ENCODE results near the gene APH1B. TPM values are rescaled to one million over a fixed set of nuclear protein-coding genes. Genes with fewer than 3 reads are reported as not detected.

The APH1B gene
- total RNA-seq, 4 donors from 2014 or later, result 8.1 to 18.7 (median 11.5) TPM

DNA sequence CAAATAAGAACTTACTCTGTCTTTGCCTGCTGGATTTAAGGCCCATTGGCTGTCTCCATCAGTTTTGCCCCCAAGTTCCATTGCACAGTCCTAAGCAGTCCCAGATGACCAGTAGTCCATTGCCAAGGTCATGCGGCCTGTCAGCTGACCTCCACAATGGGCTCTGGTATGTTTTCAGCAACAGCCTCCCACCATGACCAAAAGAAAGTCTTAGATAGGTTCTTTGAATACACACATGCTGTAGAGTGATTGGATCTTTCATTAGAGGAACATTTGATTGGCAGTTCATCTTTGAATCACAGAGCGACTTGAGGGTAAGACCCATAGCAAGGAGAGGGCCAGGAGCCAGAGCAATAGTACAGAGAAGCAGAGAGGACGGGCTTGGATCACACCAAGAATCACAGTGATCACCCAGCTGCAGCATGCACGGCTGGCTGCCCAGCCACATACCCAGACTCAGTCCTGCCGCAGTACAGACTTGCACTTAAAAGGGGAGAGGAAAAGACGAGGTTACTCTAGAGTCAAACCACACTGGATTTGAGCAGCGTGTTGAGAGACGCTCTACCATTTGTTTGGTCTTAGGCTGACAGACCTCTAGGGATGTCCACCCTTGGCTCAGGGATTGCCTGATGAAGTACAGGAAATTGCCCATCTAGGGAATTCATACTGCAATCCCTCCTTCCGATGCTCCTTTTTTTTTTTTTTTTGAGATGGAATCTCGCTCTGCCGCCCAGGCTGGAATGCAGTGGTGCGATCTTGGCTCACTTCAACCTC lies 50.4 kb downstream of the APH1B start:
- H3K4me3 ChIP-seq, result no peak overlapping the region
- WGBS, 2 donors (ENCODE audit: low coverage in 1 of 2), result 94% methylated on average over 5 of the region's 12 CpGs; no CpG with 5 or more reads in 1 of the 2 donors
- no peaks in the 10 kb centered on the region for H3K4me1 ChIP-seq
- no peak for ATAC-seq
- no peak overlapping the region for H3K27ac ChIP-seq
- TF ChIP-seq POLR2AphosphoS5 (IDR thresholded peaks at IDR 0.05) (no peak), EP300 (IDR thresholded peaks at IDR 0.05) (no peak), POLR2A (IDR thresholded peaks at IDR 0.05) (no peak), CTCF (IDR thresholded peaks at IDR 0.05) (no peak)
- H3K27me3 ChIP-seq, result no peaks in the 10 kb centered on the region
- H3K36me3 ChIP-seq, result no peaks in the 10 kb centered on the region
- H3K9me3 ChIP-seq, result no peaks in the 10 kb centered on the region

DNA sequence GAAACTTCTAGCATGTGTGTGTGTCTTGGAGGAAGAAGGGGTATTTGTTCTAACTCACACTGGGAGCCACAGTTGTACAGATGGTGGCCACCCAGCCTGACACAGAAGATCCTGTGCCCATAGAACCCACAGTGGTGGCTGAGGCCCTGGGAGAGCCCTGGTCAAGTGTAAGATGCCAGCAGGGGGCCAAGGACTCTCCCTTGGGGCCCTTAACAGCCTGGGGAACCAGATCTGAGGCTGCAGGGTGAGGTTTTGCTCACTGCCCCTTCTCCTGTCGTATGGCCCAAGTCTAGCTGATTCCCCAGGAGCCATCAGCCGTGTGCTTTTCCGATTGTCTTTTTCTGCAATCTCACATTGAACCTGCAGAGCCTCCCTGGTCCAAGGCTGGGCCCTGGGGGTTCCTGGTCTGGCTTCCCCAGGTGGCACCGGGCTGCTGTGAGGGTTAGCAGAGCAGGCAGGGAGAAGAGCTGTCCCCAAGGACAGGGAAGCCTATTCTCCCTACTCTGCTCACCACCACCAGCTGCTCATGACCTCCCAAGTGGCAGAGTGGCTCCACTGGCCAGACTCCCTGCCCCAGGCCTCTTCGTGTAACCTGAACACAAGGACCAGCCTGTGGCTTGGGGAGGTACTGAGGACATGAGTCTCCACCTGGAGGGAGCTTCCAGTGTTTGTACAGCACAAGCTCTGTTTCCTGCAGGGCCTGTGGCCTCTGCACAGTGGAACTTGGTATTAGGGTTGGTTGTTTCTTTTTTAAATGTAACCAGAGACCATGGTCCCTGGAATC lies 52.4 kb downstream of the APH1B start:
- Histone ChIP-seq H3K27me3 (no peaks in the 10 kb centered on the region), H3K9me3 (no peaks in the 10 kb centered on the region), H3K4me3 (no peak overlapping the region), H3K27ac (no peak overlapping the region), H3K36me3 (no peaks in the 10 kb centered on the region), H3K4me1 (no peaks in the 10 kb centered on the region)
- TF ChIP-seq EP300 (IDR thresholded peaks at IDR 0.05) (no peak), POLR2A (IDR thresholded peaks at IDR 0.05) (no peak), POLR2AphosphoS5 (IDR thresholded peaks at IDR 0.05) (no peak), CTCF (IDR thresholded peaks at IDR 0.05) (no peak)
- no peak for ATAC-seq
- 100% methylated on average over 1 of the region's 5 CpGs; no CpG with 5 or more reads in 1 of the 2 donors for WGBS, 2 donors (ENCODE audit: low coverage in 1 of 2)

DNA sequence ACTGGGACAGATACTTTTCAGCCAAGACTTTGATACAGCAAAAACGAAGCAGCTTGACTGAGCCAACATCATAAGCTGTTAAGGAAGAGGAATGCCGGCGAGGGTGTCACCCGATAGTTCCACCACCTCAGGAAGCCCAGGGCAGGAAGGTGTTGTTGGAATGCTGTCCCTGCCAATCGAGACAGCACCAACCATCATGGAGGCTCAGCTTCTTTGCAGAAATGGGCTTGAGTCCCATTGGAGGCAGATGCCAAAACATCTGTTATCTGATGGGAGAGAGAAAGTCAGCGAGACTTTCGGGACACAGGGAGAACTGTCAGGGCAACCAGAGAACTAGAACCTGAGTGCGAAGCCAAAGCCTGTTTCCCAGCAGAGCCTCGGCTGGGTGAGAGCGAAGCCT lies 53.5 kb downstream of the APH1B start:
- ATAC-seq, result no peak

DNA sequence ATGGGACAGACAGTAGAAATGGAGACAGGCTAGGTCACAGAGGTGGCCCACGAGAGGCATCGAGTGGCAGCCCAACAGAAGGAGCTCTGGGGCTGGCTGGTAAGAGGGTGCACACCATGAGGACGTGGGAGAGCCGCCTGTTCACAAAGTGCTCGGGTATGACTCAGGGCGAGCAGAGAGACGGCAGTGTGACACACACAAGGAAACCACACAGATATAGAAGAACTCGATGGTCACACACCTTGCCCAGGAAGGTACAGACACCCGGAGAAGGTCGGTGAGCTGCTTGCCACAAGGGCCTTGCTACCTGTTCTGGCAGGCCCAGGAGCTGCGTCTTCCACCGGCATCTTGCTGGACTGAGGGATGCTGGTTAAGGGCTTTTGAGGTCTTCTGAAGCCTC lies 54.1 kb downstream of the APH1B start:
- no peaks in the 10 kb centered on the region for H3K9me3 ChIP-seq
- 80 to 100% methylated on average over 2 to 11 of the region's 12 CpGs for WGBS, 2 donors (ENCODE audit: low coverage in 1 of 2)
- H3K4me1 ChIP-seq, result no peaks in the 10 kb centered on the region
- H3K27me3 ChIP-seq, result no peaks in the 10 kb centered on the region
- no peak overlapping the region for H3K27ac ChIP-seq
- TF ChIP-seq POLR2AphosphoS5 (IDR thresholded peaks at IDR 0.05) (no peak), CTCF (IDR thresholded peaks at IDR 0.05) (no peak), EP300 (IDR thresholded peaks at IDR 0.05) (no peak), POLR2A (IDR thresholded peaks at IDR 0.05) (no peak)
- no peak for ATAC-seq
- no peak overlapping the region for H3K4me3 ChIP-seq
- no peaks in the 10 kb centered on the region for H3K36me3 ChIP-seq

More for the DNA sequence above, 53.5 kb downstream of the APH1B start:
- no peak overlapping the region for H3K4me3 ChIP-seq
- H3K4me1 ChIP-seq, result no peaks in the 10 kb centered on the region
- WGBS, 2 donors (ENCODE audit: low coverage in 1 of 2), result 80 to 94% methylated on average over 7 to 10 of the region's 10 CpGs
- H3K27ac ChIP-seq, result no peak overlapping the region
- H3K36me3 ChIP-seq, result no peaks in the 10 kb centered on the region
- TF ChIP-seq EP300 (IDR thresholded peaks at IDR 0.05), result no peak
- H3K27me3 ChIP-seq, result no peaks in the 10 kb centered on the region
- H3K9me3 ChIP-seq, result no peaks in the 10 kb centered on the region

- Histone ChIP-seq H3K9me3 (no peaks in the 10 kb centered on the region), H3K27ac (no peak overlapping the region), H3K27me3 (no peaks in the 10 kb centered on the region), H3K4me3 (no peak overlapping the region), H3K4me1 (no peaks in the 10 kb centered on the region), H3K36me3 (no peaks in the 10 kb centered on the region)
- WGBS, 2 donors (ENCODE audit: low coverage in 1 of 2), result 0 to 42% methylated on average over 1 to 7 of the region's 9 CpGs
- TF ChIP-seq CTCF (IDR thresholded peaks at IDR 0.05) (no peak), POLR2AphosphoS5 (IDR thresholded peaks at IDR 0.05) (no peak), POLR2A (IDR thresholded peaks at IDR 0.05) (no peak), EP300 (IDR thresholded peaks at IDR 0.05) (no peak)
- no peak for ATAC-seq
Measured at GRCh38 chr15:63332367-63333124, 55.1 kb downstream of the APH1B start.

Measured in gastroesophageal sphincter (tissue), 4 donors.